HL-60 (cell line): ENCODE data around the gene MALRD1.

ENCODE experiments used
- DNase-seq, 2 experiments: peaks; one replicate each; pipeline ENCODE4 v3.0.0-alpha.2; 2010 to 2020; ENCODE audit warnings: low read depth in 1 of 2, low spot score in 1 of 2
- H3K27ac ChIP-seq: fragments of 250-450 bp; sonication (Bioruptor Pico); replicated peaks from 2 replicates; pipeline ENCODE4 v1.5.1; 2020; ENCODE audit warnings: mild to moderate bottlenecking, moderate library complexity
- H3K27me3 ChIP-seq: fragments of 250-450 bp; sonication (Bioruptor Pico); 2 replicates; pipeline ENCODE4 v1.5.1; 2021; ENCODE audit warnings: mild to moderate bottlenecking, moderate library complexity; ENCODE audit not compliant: insufficient read depth, poor library complexity, severe bottlenecking
- H3K4me3 ChIP-seq: replicated peaks from 2 replicates; pipeline ENCODE4 v1.5.1; 2011; ENCODE audit warnings: mild to moderate bottlenecking, control low read depth, low read length; ENCODE audit not compliant: insufficient read depth
- GABPA ChIP-seq: IDR thresholded peaks from 2 replicates; pipeline ENCODE4 v1.6.1; 2012; ENCODE audit warnings: low read depth
- POLR2AphosphoS5 ChIP-seq: IDR thresholded peaks from 2 replicates; pipeline ENCODE4 v1.6.1; 2012; ENCODE audit warnings: low read depth
- SPI1 ChIP-seq: IDR thresholded peaks from 2 replicates; pipeline ENCODE4 v1.6.1; 2012; ENCODE audit warnings: low read depth, mild to moderate bottlenecking, borderline replicate concordance
- TF ChIP-seq, protein P1 (sequence below): IDR thresholded peaks from one replicate; pipeline ENCODE4 v1.5.1; 2011; ENCODE audit warnings: low read length, control low read depth, inconsistent platforms; ENCODE audit not compliant: insufficient read depth
- TF ChIP-seq, protein P2 (sequence below): IDR thresholded peaks from 2 replicates; pipeline ENCODE4 v1.6.1; 2012; ENCODE audit warnings: low read depth; ENCODE audit not compliant: insufficient replicate concordance

MALRD1 gene

DNA sequence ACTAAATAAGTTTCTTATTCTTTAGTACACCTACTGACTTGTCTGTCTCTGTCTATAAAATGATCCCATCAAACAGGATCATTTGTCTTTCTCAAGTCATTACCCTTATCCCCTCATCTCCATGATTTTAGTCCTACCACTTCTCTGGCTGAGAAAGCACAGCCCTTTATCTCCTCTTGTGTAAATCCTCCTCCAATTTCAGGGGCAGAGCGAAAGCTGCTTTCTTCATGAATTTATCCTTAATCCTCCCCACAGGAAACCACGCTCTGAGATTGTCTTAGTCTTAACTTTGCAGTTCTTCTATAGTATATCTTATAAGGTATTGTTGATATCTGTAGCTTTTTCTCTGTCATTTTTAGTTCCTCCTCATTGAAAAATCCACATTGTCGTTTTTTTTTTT lies 528.0 kb downstream of the MALRD1 start:
- TF ChIP-seq GABPA (no peak), SPI1 (no peak), POLR2AphosphoS5 (no peak)
- TF ChIP-seq, protein P1, sequence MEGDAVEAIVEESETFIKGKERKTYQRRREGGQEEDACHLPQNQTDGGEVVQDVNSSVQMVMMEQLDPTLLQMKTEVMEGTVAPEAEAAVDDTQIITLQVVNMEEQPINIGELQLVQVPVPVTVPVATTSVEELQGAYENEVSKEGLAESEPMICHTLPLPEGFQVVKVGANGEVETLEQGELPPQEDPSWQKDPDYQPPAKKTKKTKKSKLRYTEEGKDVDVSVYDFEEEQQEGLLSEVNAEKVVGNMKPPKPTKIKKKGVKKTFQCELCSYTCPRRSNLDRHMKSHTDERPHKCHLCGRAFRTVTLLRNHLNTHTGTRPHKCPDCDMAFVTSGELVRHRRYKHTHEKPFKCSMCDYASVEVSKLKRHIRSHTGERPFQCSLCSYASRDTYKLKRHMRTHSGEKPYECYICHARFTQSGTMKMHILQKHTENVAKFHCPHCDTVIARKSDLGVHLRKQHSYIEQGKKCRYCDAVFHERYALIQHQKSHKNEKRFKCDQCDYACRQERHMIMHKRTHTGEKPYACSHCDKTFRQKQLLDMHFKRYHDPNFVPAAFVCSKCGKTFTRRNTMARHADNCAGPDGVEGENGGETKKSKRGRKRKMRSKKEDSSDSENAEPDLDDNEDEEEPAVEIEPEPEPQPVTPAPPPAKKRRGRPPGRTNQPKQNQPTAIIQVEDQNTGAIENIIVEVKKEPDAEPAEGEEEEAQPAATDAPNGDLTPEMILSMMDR = no peak
- TF ChIP-seq, protein P2, sequence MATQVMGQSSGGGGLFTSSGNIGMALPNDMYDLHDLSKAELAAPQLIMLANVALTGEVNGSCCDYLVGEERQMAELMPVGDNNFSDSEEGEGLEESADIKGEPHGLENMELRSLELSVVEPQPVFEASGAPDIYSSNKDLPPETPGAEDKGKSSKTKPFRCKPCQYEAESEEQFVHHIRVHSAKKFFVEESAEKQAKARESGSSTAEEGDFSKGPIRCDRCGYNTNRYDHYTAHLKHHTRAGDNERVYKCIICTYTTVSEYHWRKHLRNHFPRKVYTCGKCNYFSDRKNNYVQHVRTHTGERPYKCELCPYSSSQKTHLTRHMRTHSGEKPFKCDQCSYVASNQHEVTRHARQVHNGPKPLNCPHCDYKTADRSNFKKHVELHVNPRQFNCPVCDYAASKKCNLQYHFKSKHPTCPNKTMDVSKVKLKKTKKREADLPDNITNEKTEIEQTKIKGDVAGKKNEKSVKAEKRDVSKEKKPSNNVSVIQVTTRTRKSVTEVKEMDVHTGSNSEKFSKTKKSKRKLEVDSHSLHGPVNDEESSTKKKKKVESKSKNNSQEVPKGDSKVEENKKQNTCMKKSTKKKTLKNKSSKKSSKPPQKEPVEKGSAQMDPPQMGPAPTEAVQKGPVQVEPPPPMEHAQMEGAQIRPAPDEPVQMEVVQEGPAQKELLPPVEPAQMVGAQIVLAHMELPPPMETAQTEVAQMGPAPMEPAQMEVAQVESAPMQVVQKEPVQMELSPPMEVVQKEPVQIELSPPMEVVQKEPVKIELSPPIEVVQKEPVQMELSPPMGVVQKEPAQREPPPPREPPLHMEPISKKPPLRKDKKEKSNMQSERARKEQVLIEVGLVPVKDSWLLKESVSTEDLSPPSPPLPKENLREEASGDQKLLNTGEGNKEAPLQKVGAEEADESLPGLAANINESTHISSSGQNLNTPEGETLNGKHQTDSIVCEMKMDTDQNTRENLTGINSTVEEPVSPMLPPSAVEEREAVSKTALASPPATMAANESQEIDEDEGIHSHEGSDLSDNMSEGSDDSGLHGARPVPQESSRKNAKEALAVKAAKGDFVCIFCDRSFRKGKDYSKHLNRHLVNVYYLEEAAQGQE = no peak
- no peak for DNase-seq
- Histone ChIP-seq H3K4me3 (no peak overlapping the region), H3K27ac (no peak overlapping the region), H3K27me3 (no peaks in the 10 kb centered on the region)

DNA sequence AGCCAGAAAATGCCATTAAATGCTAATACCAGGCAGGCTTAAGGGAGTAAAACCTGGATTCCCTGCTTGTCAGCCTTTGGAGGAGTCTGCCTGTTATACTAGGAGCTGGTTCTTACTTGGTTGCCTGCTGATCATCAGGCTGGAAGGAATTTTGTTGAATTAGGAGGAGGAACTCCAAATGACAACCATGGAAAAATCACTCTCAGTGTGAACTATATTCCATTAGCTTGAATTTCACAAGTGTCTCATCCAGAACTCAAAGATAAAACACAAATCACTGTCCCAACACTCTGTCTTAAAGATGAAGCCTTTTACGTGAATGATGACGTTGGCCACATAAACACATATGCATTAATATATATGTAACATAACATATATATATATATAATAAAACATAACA lies 528.8 kb downstream of the MALRD1 start:
- DNase-seq = no peak

DNA sequence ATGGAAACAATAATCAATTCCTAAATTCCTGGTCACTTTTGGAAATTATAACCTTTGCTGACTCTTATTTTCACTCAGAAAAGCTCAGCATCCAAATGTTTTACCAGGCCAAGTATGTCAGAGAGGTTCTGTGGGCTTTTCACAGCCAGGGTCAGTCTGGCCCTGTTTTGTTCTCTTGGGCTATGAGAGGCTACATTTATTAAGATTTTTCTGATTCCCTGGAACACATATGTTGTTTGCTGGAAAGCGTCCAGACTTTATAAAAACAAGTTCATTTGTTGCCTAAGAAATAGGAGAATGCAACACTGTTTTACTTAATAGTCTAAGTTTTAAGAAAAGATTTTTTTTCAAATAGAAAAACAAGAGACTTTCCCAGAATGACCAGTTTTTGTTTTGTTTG lies 529.2 kb downstream of the MALRD1 start:
- Histone ChIP-seq H3K27me3 (no peaks in the 10 kb centered on the region), H3K27ac (no peak overlapping the region), H3K4me3 (no peak overlapping the region)
- TF ChIP-seq SPI1 = no peak
- TF ChIP-seq, protein P2 = no peak
- TF ChIP-seq GABPA = no peak
- TF ChIP-seq, protein P1 = no peak
- no peak for DNase-seq

More for the DNA sequence above, 528.8 kb downstream of the MALRD1 start:
- no peak for TF ChIP-seq SPI1
- TF ChIP-seq, protein P2 = no peak
- no peak for TF ChIP-seq GABPA
- no peak for TF ChIP-seq POLR2AphosphoS5
- TF ChIP-seq, protein P1 = no peak
- Histone ChIP-seq H3K27ac (no peak overlapping the region), H3K27me3 (no peaks in the 10 kb centered on the region), H3K4me3 (no peak overlapping the region)
